GM23338 (cell line): ENCODE measurements around the gene ZNF580. TPM values are rescaled to one million over a fixed set of nuclear protein-coding genes. Genes with fewer than 3 reads are reported as not detected.

Source experiments
- ATAC-seq: fragments of 200-7000 bp; cut with Tn5 transposase; 3 replicates; pipeline ENCODE4 v1.9.1; 2020
- DNase-seq: peaks from one replicate; pipeline ENCODE4 v3.0.0-alpha.2; 2015; ENCODE audit warnings: low spot score
- H2AFZ ChIP-seq: fragments of 200-600 bp; sonication (generic); 2 replicates; pipeline ENCODE4 v1.8.0; 2016; ENCODE audit warnings: antibody characterized with exemption, mild to moderate bottlenecking, moderate library complexity
- H3F3A ChIP-seq: fragments of 200-600 bp; sonication (generic); replicated peaks from 2 replicates; pipeline ENCODE4 v1.8.0; 2017; ENCODE audit warnings: antibody characterized with exemption, mixed run types, low read depth
- H3K27ac ChIP-seq: fragments of 200-600 bp; sonication (generic); 2 replicates; pipeline ENCODE4 v1.6.1; 2016; ENCODE audit warnings: low read depth
- H3K27me3 ChIP-seq: fragments of 200-600 bp; sonication (generic); 2 replicates; pipeline ENCODE4 v1.8.0; 2016; ENCODE audit warnings: mild to moderate bottlenecking, mixed run types, moderate library complexity; ENCODE audit not compliant: insufficient read depth
- H3K36me3 ChIP-seq: fragments of 200-600 bp; sonication (generic); 2 replicates; pipeline ENCODE4 v1.8.0; 2016; ENCODE audit warnings: mild to moderate bottlenecking; ENCODE audit not compliant: insufficient read depth
- H3K4me1 ChIP-seq: fragments of 200-600 bp; sonication (generic); 2 replicates; pipeline ENCODE4 v1.8.0; 2016; ENCODE audit warnings: mild to moderate bottlenecking, moderate library complexity; ENCODE audit not compliant: insufficient read depth
- H3K4me2 ChIP-seq: fragments of 200-600 bp; sonication (generic); 2 replicates; pipeline ENCODE4 v1.7.1; 2017; ENCODE audit warnings: mixed run types
- H3K4me3 ChIP-seq: fragments of 200-600 bp; sonication (generic); 2 replicates; pipeline ENCODE4 v1.6.1; 2016; ENCODE audit warnings: mixed run types
- H3K79me2 ChIP-seq: fragments of 200-600 bp; sonication (generic); replicated peaks from 2 replicates; pipeline ENCODE4 v1.8.0; 2017; ENCODE audit warnings: mild to moderate bottlenecking; ENCODE audit not compliant: insufficient read depth
- H3K9me2 ChIP-seq: fragments of 200-600 bp; sonication (generic); 2 replicates; pipeline ENCODE4 v1.8.0; 2017; ENCODE audit not compliant: insufficient read depth
- H4K20me1 ChIP-seq: fragments of 200-600 bp; sonication (generic); replicated peaks from 2 replicates; pipeline ENCODE4 v1.8.0; 2017; ENCODE audit warnings: mild to moderate bottlenecking; ENCODE audit not compliant: insufficient read depth
- H3K27ac Mint-ChIP-seq: 2 replicates; pipeline ENCODE4 v1.8.0; 2020; ENCODE audit warnings: inconsistent platforms, mild to moderate bottlenecking, moderate library complexity, mixed read lengths
- H3K27me3 Mint-ChIP-seq: 3 replicates; pipeline ENCODE4 v1.8.0; 2022; ENCODE audit warnings: low read depth, mild to moderate bottlenecking, moderate library complexity, mixed read lengths, inconsistent platforms; ENCODE audit not compliant: insufficient read depth, poor library complexity
- H3K36me3 Mint-ChIP-seq: 3 replicates; pipeline ENCODE4 v1.8.0; 2021; ENCODE audit warnings: low read depth, mild to moderate bottlenecking, inconsistent platforms, moderate library complexity, mixed read lengths
- H3K4me1 Mint-ChIP-seq: 3 replicates; pipeline ENCODE4 v1.8.0; 2020; ENCODE audit warnings: mild to moderate bottlenecking, inconsistent platforms, mixed read lengths
- H3K4me3 Mint-ChIP-seq: 3 replicates; pipeline ENCODE4 v1.8.0; 2021; ENCODE audit warnings: moderate library complexity, mild to moderate bottlenecking, inconsistent platforms, mixed read lengths
- H3K9me3 Mint-ChIP-seq: 3 replicates; pipeline ENCODE4 v1.8.0; 2020; ENCODE audit warnings: moderate library complexity, mild to moderate bottlenecking, inconsistent platforms, mixed read lengths
- EZH2 ChIP-seq: fragments of 200-600 bp; sonication (generic); IDR thresholded peaks from one replicate; pipeline ENCODE4 v1.8.0; 2017; ENCODE audit warnings: antibody characterized with exemption, mild to moderate bottlenecking, low read depth; ENCODE audit not compliant: unreplicated experiment
- STAT1 ChIP-seq: IDR thresholded peaks from one replicate; pipeline ENCODE4 v1.6.1; 2016; ENCODE audit warnings: antibody characterized with exemption; ENCODE audit not compliant: unreplicated experiment
- ZNF114 ChIP-seq: fragments of 250-450 bp; sonication (Bioruptor Pico); IDR thresholded peaks from 2 replicates; pipeline ENCODE4 v1.5.0; 2020; ENCODE audit warnings: mild to moderate bottlenecking, moderate library complexity
- polyA plus RNA-seq: library from polyadenylated mRNA; unstranded; fragments of >200 nt; fragmentation: Nextera tagmentation; extraction: Ambion mirVana; gene quantifications from 2 replicates; pipeline ENCODE4 v1.2.1, GENCODE V29; 2016
- total RNA-seq: library from RNA; depleted of rRNA; stranded (reverse); fragments of >200 nt; shearing (Covaris generic); gene quantifications from 2 replicates; pipeline ENCODE4 v1.2.3, GENCODE V29; 2014
- TF ChIP-seq, protein P1 (sequence below): fragments of 250-450 bp; sonication (Bioruptor Pico); IDR thresholded peaks from 2 replicates; pipeline ENCODE4 v1.5.0; 2020; ENCODE audit warnings: mild to moderate bottlenecking, moderate library complexity
- TF ChIP-seq, protein P2 (sequence below): IDR thresholded peaks from 2 replicates; pipeline ENCODE4 v1.6.1; 2016; ENCODE audit warnings: antibody characterized with exemption
- TF ChIP-seq, protein P3 (sequence below): IDR thresholded peaks from one replicate; pipeline ENCODE4 v1.6.1; 2018; ENCODE audit warnings: antibody characterized with exemption; ENCODE audit not compliant: unreplicated experiment
- TF ChIP-seq, protein P4 (sequence below), 2 experiments: fragments of 200-600 bp in 1 of 2; sonication (generic) in 1 of 2; conservative IDR thresholded peaks; 2 replicates each; pipeline versions ENCODE4 v1.5.1 to v1.6.1; 2016 to 2017; ENCODE audit warnings: antibody characterized with exemption in 2 of 2, low read depth in 2 of 2, mild to moderate bottlenecking in 2 of 2, moderate library complexity in 1 of 2

ZNF580 gene
- total and polyA plus RNA-seq, 2 experiments from 2014 or later: 18.7 to 23.6 TPM

DNA sequence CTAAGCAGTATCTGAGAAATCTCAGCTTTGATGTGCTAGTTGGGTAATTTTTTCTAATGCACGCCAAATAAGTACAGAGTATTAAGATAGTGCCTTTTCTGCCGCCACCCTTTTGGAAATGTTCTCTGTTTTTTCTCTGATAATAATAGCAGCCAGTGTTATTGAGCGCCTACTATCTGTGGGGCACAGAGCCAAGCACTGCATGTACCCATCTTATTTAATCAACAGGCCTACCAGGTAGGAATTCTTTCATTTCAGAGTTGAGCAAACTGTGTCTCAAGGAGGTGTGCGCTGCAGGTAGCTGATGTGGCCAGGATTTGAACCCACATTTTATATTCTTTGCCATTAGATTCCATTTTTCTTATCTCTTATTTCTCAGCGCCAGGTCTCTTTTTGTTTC is 35.6 kb downstream of the ZNF580 start (continued):
- TF ChIP-seq, protein P1, sequence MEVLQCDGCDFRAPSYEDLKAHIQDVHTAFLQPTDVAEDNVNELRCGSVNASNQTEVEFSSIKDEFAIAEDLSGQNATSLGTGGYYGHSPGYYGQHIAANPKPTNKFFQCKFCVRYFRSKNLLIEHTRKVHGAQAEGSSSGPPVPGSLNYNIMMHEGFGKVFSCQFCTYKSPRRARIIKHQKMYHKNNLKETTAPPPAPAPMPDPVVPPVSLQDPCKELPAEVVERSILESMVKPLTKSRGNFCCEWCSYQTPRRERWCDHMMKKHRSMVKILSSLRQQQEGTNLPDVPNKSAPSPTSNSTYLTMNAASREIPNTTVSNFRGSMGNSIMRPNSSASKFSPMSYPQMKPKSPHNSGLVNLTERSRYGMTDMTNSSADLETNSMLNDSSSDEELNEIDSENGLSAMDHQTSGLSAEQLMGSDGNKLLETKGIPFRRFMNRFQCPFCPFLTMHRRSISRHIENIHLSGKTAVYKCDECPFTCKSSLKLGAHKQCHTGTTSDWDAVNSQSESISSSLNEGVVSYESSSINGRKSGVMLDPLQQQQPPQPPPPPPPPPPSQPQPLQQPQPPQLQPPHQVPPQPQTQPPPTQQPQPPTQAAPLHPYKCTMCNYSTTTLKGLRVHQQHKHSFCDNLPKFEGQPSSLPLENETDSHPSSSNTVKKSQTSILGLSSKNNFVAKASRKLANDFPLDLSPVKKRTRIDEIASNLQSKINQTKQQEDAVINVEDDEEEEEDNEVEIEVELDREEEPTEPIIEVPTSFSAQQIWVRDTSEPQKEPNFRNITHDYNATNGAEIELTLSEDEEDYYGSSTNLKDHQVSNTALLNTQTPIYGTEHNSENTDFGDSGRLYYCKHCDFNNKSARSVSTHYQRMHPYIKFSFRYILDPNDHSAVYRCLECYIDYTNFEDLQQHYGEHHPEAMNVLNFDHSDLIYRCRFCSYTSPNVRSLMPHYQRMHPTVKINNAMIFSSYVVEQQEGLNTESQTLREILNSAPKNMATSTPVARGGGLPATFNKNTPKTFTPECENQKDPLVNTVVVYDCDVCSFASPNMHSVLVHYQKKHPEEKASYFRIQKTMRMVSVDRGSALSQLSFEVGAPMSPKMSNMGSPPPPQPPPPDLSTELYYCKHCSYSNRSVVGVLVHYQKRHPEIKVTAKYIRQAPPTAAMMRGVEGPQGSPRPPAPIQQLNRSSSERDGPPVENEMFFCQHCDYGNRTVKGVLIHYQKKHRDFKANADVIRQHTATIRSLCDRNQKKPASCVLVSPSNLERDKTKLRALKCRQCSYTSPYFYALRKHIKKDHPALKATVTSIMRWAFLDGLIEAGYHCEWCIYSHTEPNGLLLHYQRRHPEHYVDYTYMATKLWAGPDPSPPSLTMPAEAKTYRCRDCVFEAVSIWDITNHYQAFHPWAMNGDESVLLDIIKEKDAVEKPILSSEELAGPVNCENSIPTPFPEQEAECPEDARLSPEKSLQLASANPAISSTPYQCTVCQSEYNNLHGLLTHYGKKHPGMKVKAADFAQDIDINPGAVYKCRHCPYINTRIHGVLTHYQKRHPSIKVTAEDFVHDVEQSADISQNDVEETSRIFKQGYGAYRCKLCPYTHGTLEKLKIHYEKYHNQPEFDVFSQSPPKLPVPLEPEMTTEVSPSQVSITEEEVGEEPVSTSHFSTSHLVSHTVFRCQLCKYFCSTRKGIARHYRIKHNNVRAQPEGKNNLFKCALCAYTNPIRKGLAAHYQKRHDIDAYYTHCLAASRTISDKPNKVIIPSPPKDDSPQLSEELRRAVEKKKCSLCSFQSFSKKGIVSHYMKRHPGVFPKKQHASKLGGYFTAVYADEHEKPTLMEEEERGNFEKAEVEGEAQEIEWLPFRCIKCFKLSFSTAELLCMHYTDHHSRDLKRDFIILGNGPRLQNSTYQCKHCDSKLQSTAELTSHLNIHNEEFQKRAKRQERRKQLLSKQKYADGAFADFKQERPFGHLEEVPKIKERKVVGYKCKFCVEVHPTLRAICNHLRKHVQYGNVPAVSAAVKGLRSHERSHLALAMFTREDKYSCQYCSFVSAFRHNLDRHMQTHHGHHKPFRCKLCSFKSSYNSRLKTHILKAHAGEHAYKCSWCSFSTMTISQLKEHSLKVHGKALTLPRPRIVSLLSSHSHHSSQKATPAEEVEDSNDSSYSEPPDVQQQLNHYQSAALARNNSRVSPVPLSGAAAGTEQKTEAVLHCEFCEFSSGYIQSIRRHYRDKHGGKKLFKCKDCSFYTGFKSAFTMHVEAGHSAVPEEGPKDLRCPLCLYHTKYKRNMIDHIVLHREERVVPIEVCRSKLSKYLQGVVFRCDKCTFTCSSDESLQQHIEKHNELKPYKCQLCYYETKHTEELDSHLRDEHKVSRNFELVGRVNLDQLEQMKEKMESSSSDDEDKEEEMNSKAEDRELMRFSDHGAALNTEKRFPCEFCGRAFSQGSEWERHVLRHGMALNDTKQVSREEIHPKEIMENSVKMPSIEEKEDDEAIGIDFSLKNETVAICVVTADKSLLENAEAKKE (CRISPR knock-in tag): no peak
- TF ChIP-seq ZNF114 (CRISPR knock-in tag): no peak

DNA sequence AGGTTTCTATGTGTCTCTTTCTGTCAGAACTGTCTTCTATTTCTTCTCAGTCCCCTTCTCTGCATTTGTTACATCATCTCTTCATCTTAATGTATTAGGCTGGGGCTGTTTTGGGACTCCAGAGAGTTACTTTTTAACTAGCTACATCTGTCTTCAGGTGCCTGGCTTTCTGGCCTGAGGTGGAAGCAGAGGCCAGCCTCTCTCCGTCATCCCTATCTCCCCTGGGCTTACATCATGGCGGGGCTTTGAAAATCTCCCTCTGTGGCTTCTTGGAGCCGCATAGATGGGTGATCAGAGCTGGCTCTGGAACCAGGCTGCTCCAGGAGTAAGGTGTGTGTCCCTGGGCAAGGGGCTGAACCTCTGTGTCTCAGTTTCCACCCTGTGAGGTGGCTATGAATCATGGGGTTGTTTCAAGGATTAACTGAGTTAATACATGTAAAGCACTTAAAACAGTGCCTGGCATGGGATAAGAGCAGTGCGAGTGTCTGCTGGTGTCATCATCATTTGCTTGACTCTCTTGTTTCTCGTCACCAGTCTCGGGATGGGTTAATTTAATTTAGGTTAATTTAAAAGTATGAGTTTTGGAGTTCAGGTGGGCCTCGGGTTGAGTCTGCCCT is 36.2 kb downstream of the ZNF580 start:
- Mint-ChIP-seq H3K27me3 (peaks cover 20% of the 10 kb centered on the region), H3K4me3 (peak overlapping the region; percentile 96), H3K27ac (no peak overlapping the region; the same call in 1 of the 2 replicates), H3K4me1 (peaks cover 25% of the 10 kb centered on the region), H3K9me3 (peaks cover 4% of the 10 kb centered on the region; the same call in 2 of the 3 replicates), H3K36me3 (peaks cover 50% of the 10 kb centered on the region)
- Histone ChIP-seq H3K79me2 (peaks cover 62% of the 10 kb centered on the region), H3K27me3 (no peaks in the 10 kb centered on the region), H3K4me2 (0 out of 2 replicates have a peak overlapping the region, but pooled peaks have one; percentile 98), H3K27ac (no peak overlapping the region), H3F3A (peaks cover 26% of the 10 kb centered on the region; the same call in 1 of the 2 replicates), H3K4me3 (peak overlapping the region; percentile 96; the same call in 1 of the 2 replicates), H2AFZ (no peak overlapping the region), H4K20me1 (peaks cover 48% of the 10 kb centered on the region), H3K36me3 (peaks cover 8% of the 10 kb centered on the region; the same call in 1 of the 2 replicates), H3K4me1 (peaks cover 30% of the 10 kb centered on the region), H3K9me2 (no peaks in the 10 kb centered on the region)
- DNase-seq: no peak
- ATAC-seq: no peak
- no peak for TF ChIP-seq STAT1
- no peak for TF ChIP-seq EZH2
- TF ChIP-seq, protein P2, sequence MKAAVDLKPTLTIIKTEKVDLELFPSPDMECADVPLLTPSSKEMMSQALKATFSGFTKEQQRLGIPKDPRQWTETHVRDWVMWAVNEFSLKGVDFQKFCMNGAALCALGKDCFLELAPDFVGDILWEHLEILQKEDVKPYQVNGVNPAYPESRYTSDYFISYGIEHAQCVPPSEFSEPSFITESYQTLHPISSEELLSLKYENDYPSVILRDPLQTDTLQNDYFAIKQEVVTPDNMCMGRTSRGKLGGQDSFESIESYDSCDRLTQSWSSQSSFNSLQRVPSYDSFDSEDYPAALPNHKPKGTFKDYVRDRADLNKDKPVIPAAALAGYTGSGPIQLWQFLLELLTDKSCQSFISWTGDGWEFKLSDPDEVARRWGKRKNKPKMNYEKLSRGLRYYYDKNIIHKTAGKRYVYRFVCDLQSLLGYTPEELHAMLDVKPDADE: no peak
- TF ChIP-seq, protein P3, sequence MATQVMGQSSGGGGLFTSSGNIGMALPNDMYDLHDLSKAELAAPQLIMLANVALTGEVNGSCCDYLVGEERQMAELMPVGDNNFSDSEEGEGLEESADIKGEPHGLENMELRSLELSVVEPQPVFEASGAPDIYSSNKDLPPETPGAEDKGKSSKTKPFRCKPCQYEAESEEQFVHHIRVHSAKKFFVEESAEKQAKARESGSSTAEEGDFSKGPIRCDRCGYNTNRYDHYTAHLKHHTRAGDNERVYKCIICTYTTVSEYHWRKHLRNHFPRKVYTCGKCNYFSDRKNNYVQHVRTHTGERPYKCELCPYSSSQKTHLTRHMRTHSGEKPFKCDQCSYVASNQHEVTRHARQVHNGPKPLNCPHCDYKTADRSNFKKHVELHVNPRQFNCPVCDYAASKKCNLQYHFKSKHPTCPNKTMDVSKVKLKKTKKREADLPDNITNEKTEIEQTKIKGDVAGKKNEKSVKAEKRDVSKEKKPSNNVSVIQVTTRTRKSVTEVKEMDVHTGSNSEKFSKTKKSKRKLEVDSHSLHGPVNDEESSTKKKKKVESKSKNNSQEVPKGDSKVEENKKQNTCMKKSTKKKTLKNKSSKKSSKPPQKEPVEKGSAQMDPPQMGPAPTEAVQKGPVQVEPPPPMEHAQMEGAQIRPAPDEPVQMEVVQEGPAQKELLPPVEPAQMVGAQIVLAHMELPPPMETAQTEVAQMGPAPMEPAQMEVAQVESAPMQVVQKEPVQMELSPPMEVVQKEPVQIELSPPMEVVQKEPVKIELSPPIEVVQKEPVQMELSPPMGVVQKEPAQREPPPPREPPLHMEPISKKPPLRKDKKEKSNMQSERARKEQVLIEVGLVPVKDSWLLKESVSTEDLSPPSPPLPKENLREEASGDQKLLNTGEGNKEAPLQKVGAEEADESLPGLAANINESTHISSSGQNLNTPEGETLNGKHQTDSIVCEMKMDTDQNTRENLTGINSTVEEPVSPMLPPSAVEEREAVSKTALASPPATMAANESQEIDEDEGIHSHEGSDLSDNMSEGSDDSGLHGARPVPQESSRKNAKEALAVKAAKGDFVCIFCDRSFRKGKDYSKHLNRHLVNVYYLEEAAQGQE: no peak
- TF ChIP-seq, protein P4, sequence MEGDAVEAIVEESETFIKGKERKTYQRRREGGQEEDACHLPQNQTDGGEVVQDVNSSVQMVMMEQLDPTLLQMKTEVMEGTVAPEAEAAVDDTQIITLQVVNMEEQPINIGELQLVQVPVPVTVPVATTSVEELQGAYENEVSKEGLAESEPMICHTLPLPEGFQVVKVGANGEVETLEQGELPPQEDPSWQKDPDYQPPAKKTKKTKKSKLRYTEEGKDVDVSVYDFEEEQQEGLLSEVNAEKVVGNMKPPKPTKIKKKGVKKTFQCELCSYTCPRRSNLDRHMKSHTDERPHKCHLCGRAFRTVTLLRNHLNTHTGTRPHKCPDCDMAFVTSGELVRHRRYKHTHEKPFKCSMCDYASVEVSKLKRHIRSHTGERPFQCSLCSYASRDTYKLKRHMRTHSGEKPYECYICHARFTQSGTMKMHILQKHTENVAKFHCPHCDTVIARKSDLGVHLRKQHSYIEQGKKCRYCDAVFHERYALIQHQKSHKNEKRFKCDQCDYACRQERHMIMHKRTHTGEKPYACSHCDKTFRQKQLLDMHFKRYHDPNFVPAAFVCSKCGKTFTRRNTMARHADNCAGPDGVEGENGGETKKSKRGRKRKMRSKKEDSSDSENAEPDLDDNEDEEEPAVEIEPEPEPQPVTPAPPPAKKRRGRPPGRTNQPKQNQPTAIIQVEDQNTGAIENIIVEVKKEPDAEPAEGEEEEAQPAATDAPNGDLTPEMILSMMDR (conservative IDR thresholded peaks at IDR 0.05; ENCODE audit: low read depth in 2 of 2): no peak
